HUDEP-2 (cell line): ENCODE measurements around the gene WASF2.
A peak's percentile ranks its signal among the peaks of the same experiment; 100 is the strongest.

Source experiments
- DNase-seq, 76 experiments: peaks; one replicate each; lab custom pipeline; 2025; ENCODE audit not compliant: unreplicated experiment in 76 of 76; lab: John Stamatoyannopoulos, UW

The WASF2 gene

DNA sequence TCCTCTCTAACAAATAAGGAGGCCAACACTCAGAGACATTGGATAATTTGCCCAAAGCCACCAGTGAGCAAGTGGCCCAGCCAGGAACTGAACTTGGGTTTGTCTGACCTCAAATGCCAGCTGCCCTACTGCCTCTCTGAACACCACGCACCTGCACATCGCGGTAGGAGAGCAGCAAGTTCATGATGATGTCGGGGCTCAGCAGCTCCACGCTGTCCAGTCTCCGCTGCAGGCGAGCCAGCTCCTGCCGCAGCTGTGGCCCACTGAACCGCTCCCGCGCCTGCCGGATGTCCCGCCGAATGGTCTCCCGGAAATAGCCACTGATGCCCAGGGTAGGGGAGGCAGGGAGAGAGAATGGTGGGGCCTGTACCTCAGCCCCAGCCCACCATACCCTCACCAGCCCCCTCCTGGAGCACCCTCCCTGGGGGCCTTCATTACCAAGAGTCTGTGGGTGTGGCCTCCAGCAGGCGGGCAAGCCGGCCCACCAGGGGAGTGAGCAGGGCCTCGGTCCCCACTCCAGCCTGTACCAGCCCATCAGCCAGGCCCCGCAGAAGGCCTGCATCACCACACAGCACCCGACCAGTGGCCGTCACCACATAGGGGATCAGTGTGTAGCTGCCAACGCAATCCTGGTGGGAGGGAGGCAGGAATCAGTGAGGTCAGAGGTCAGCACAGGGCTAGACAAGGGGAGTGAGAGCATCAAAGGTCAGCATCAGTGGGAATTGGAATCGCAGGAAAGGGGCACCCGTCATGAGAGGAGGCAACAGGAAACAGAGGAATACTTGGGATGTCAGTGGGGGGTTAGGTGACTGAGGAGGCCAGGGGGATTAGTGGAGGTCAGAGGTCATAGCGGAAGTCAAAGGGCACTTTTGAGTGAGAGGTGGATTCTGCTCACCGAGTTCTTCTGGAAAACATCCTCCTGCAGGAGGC, 125.9 kb downstream of the WASF2 start:
- DNase-seq: no peak

DNA sequence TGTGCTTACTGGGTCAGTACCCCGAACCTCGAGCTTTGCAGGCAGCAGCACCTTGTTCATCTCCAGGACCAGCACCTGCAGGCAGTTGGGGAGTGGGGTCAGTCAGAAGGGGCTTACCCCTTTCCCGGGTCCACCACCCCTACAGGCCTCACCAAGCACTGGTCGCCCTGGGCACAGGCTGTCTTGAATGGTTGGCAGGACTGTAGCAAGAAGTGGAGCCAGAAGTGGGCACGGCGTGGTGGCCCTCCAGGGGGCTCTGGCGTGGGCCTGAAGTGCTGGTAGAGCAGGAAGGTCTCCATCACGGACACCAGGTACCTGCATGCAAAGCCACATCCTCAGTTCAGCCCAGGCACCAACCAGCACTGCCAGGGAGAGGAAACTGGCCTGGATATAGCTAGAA, 128.4 kb downstream of the WASF2 start:
- no peak for DNase-seq

DNA sequence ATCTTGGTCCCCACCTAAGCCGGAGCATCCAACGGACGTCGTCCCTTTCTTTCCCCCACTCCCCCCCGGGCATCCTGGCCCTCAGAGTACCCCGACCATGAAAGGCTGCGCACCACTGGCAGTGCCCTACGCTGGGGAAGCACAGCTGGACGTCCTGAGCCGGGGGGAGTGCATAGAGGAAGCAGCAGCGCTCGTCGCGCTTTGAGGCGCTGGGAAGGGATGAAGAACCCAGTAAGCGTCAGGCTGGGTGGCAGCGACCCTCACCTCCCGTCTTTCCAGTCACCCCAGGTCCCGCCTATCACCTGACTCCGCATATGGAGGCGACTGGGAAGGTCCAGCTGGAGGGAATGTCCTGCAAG, 128.9 kb downstream of the WASF2 start:
- DNase-seq: no peak

DNA sequence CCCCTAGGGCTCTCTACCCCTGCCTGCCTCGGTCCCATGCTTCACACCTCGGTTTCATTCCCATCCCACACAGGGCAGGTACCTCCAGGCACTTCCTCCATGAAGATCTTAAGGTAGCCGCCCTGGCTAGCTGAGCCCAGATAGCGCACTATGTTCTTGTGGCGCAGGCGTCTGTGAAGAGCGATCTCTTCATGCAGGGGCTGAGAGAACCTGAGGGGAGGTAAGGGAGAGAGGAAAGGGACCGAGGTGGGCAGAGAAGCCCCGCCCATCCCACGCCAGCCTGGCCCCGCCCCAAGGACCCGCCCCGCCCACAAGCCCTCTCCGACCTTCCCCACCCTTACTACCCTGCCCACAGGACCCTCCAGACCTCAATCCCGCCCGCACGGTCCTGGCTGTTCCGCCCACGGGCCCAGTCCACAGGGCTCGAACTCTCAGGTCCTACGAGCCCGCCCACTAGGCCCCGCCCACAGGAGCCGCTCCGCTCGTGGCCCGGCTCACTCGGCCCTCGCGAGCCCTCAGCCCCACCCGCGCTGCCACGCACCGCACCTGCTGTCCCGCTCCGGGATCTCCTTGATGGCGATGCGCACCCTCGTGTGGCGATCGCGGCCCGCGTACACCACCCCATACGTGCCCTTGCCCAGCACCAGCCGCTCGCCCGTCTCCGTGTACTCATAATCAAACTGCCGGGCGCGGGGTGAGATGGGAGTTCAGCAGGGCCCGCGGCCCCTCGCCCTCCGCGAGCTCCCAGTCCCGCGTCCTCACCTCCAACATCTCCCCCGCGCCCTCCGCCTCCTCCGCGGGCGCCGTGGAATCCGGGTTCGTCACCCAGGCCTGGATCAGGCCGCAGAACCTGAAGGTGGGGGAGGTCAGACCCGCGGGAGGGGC, 129.6 kb downstream of the WASF2 start:
- no peak for DNase-seq

DNA sequence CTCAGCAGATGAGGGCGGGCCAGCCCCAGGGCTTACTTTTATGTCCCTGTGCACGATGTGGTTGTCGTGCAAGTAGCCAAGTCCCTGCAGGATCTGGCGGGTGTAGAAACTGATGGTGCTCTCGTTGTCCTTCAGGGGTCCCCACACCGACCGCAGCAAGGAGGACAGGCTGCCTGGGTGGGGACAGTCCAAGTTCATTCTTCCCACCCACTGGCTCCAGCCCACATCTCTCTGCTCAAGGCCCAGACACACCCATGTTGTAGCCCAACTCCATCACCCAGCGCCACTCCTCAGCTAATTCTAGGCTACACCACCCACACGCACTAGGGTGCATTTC, 130.2 kb downstream of the WASF2 start:
- peak in 7 of 76 experiments; percentile 7 to 24 (median 15) for DNase-seq

DNA sequence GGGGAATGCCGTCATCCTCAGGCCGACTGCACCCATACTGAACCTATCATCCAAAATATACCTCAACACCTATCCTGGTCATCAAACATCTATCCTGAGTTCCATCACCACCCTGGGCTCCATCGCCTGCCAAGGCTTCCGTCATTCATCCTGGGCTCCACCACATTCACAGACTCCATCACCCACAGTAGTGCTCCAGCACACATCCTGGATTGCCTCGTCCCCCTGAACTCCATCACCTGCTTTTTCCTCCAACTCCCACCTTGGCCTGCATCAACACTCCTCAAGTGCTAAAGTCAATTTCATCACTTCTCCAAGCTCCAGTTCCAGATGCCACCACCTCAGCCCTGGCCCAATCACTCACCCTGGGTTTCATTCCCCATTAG, 131.0 kb downstream of the WASF2 start:
- DNase-seq: no peak

DNA sequence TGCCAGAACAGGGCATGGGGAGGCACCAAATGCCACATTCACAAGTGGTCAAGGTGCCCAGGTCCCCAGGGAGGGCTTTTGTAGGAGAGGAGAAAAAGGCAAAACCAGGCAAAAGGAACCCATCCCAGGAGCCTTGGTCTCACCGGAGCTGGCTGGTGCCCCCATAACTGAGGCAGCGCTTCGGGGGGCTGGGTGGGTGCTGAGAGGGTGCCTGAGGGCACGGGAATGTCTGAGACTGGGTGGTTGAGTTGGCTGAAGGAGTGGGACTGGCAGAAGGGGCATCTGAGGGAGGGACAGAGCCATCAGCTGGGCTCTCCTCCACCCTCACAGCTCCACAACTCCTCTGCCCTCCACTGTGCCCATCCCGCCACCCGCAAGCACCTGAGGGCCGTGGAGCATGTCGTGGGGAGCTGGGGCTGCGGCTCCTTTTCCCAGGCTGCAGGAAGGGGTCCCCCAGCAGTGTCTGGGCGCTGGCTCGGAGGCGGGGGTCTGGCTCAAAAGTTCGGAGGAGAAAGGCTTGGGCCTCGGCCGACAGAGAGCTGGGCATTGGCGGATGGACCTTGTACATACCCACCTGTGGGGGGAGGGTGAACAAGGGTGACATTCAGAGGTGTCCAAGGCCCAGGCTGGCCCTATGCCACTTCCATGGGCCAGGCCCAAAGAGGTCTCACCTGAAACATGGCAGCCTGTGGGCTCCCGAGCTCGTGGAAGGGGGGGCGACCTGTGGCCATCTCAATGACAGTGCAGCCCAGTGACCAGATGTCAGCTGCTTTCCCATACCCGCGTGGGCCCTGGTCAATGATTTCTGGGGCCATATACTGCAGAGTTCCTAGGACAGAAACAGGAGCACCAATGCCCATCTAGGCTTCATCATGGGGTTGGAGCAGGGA, 131.7 kb downstream of the WASF2 start:
- DNase-seq: no peak

DNA sequence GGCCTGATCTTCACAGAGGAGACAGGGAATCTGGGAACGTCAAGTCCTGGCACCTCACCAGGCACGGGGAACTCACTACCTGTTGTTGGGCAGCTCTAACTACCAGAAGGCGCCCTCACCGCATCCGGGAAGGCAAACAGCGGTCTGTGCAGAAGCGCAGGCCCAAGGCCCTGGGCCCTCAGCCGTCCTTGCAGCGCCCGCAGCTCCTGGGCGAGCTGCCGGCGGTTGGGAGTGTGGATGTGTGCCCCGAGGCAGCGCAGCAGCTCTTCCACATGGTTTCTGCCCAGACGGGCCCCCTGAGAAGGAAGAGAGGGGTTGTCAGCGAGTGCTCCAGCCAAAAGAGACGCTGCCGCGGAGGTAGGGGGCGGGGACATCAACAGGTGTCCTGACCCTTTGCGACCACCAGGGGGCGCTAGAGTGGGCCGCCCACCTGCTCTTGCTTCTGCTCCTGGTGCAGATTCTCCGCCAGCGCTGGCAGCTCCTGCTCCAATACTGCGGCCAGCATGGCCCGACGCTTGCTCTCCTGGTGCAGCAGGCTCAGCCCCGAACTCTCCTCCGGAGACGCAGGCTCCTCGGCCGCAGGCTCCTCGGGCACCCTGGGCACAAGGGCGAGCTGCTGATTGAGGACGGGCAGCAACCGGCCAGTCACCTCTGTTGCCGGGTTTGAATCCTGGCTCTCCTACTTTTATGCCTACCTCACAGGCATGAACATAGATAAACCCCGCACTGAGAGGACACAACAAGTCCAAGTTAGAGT, 132.5 kb downstream of the WASF2 start:
- DNase-seq: peak in 59 of 76 experiments; percentile 15 to 80 (median 51)

DNA sequence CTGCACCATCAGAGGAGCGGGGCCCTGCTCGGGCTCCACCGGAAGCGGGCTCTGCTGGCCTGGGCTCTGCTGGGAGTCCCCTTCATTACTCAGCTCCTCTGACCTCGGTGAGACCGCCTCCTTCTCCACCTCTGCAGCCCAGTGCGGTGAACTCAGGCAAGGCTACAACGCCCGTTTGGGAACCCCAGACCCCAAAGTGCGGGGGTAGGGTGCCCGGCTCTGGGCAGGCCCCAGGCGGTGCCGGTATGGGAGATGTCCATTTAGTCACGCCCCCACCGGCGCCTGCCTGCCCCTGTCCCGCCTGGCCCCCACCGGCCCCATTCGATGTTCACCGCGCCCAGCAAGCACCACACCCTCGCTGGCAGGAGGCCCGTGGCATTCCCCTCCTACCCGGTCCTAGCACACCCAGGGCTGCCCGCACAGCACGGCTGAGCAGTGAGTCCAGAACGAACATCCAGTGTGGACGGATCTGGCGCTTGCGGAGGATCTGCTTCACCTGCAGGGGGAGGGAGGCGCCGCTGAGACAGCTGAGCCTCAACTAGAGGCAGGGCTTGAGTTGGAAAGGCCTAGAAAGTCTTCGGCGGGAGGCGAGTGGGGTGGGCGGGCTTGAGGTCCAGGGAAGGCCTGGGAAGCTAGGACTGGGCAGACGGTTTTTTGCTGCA, 133.2 kb downstream of the WASF2 start:
- DNase-seq: peak in 74 of 76 experiments; percentile 26 to 92 (median 78)

DNA sequence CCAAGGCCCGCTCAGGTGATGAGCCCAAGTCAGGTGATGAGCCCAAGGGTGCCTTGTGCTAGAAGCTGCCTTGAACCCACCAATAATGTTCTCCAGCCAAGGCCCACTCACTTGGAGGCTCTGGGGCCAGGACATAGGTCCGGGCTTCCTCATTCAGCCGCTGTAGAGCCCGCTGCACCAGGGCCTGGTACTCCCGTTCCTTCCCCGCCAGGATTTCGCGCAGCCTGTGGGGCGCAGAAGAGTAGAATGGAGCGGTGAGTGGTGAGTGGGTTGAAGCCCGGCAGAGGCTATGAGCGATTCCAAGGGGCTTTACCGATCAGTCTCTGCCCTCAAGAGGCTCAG, 133.7 kb downstream of the WASF2 start:
- no peak for DNase-seq

DNA sequence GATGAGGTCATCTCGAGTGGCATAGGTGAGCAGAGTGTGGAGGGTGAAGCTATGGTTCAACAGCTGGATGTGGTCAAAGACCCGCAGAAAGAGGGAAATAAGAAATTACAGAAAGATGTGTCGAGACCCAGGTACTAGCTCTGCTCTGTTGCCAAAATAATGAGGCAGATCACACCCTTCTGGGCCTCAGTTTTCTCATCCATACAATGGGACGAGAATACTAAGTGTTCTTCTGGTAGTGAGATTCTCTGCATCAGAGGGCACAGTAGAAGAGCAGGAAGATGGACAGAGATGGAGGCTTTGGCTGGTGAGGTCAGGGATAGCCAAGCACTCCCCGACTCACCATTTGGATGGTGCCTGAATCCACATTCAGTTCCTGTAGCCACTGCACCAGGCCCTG, 134.3 kb downstream of the WASF2 start:
- no peak for DNase-seq
